ENCODE results near the gene YPEL3.

YPEL3 gene

GRCh38 chr16:30064729-30065101, 31.3 kb downstream of the YPEL3 start:
- ATAC-seq (ENCODE audit: low read depth): no peak
- Histone ChIP-seq H3K9me3 (ENCODE audit: severe bottlenecking) (no peaks in the 10 kb centered on the region), H3K4me1 (ENCODE audit: insufficient read depth, poor library complexity, severe bottlenecking) (peaks cover 12% of the 10 kb centered on the region), H3K4me3 (ENCODE audit: severe bottlenecking) (peak overlapping the region; percentile 82), H3K27me3 (ENCODE audit: insufficient read depth, poor library complexity, severe bottlenecking) (no peaks in the 10 kb centered on the region), H3K27ac (ENCODE audit: poor library complexity, severe bottlenecking) (peak overlapping the region; percentile 93), H3K36me3 (ENCODE audit: low read depth) (peaks cover 43% of the 10 kb centered on the region)
- no peak for DNase-seq (ENCODE audit: low spot score)
- TF ChIP-seq, protein P1, sequence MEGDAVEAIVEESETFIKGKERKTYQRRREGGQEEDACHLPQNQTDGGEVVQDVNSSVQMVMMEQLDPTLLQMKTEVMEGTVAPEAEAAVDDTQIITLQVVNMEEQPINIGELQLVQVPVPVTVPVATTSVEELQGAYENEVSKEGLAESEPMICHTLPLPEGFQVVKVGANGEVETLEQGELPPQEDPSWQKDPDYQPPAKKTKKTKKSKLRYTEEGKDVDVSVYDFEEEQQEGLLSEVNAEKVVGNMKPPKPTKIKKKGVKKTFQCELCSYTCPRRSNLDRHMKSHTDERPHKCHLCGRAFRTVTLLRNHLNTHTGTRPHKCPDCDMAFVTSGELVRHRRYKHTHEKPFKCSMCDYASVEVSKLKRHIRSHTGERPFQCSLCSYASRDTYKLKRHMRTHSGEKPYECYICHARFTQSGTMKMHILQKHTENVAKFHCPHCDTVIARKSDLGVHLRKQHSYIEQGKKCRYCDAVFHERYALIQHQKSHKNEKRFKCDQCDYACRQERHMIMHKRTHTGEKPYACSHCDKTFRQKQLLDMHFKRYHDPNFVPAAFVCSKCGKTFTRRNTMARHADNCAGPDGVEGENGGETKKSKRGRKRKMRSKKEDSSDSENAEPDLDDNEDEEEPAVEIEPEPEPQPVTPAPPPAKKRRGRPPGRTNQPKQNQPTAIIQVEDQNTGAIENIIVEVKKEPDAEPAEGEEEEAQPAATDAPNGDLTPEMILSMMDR (IDR thresholded peaks at IDR 0.05; ENCODE audit: poor library complexity, severe bottlenecking): no peak

GRCh38 chr16:30063893-30064728, 31.9 kb downstream of the YPEL3 start:
- peaks cover 12% of the 10 kb centered on the region for H3K4me1 ChIP-seq (ENCODE audit: insufficient read depth, poor library complexity, severe bottlenecking)
- ATAC-seq (ENCODE audit: low read depth): no peak

GRCh38 chr16:30063278-30063892, 32.6 kb downstream of the YPEL3 start:
- peak overlapping the region; percentile 93 for H3K27ac ChIP-seq (ENCODE audit: poor library complexity, severe bottlenecking)

More at GRCh38 chr16:30063893-30064728, 31.9 kb downstream of the YPEL3 start:
- Histone ChIP-seq H3K27ac (ENCODE audit: poor library complexity, severe bottlenecking) (peak overlapping the region; percentile 93), H3K27me3 (ENCODE audit: insufficient read depth, poor library complexity, severe bottlenecking) (no peaks in the 10 kb centered on the region), H3K9me3 (ENCODE audit: severe bottlenecking) (no peaks in the 10 kb centered on the region), H3K4me3 (ENCODE audit: severe bottlenecking) (peak overlapping the region; percentile 82), H3K36me3 (ENCODE audit: low read depth) (peaks cover 40% of the 10 kb centered on the region)
- TF ChIP-seq, protein P1 (IDR thresholded peaks at IDR 0.05; ENCODE audit: poor library complexity, severe bottlenecking): peak; percentile 36
- no peak for DNase-seq (ENCODE audit: low spot score)

GRCh38 chr16:30060836-30061554, 35.0 kb downstream of the YPEL3 start:
- TF ChIP-seq, protein P1 (IDR thresholded peaks at IDR 0.05; ENCODE audit: poor library complexity, severe bottlenecking): no peak
- no peak for DNase-seq (ENCODE audit: low spot score)

More at GRCh38 chr16:30063278-30063892, 32.6 kb downstream of the YPEL3 start:
- ATAC-seq (ENCODE audit: low read depth): no peak
- DNase-seq (ENCODE audit: low spot score): no peak
- TF ChIP-seq, protein P1 (IDR thresholded peaks at IDR 0.05; ENCODE audit: poor library complexity, severe bottlenecking): no peak
- Histone ChIP-seq H3K36me3 (ENCODE audit: low read depth) (peaks cover 39% of the 10 kb centered on the region), H3K9me3 (ENCODE audit: severe bottlenecking) (no peaks in the 10 kb centered on the region), H3K27me3 (ENCODE audit: insufficient read depth, poor library complexity, severe bottlenecking) (no peaks in the 10 kb centered on the region), H3K4me3 (ENCODE audit: severe bottlenecking) (peak overlapping the region; percentile 82), H3K4me1 (ENCODE audit: insufficient read depth, poor library complexity, severe bottlenecking) (peaks cover 12% of the 10 kb centered on the region)

More at GRCh38 chr16:30060836-30061554, 35.0 kb downstream of the YPEL3 start:
- Histone ChIP-seq H3K27ac (ENCODE audit: poor library complexity, severe bottlenecking) (no peak overlapping the region), H3K27me3 (ENCODE audit: insufficient read depth, poor library complexity, severe bottlenecking) (no peaks in the 10 kb centered on the region), H3K4me1 (ENCODE audit: insufficient read depth, poor library complexity, severe bottlenecking) (peaks cover 9% of the 10 kb centered on the region), H3K4me3 (ENCODE audit: severe bottlenecking) (no peak overlapping the region), H3K9me3 (ENCODE audit: severe bottlenecking) (no peaks in the 10 kb centered on the region), H3K36me3 (ENCODE audit: low read depth) (peaks cover 26% of the 10 kb centered on the region)
- no peak for ATAC-seq (ENCODE audit: low read depth)
